Central memory CD8-positive, alpha-beta T cell (primary cell): ENCODE results near the gene CLEC7A.

Experiments
- ATAC-seq: fragments of 150-1000 bp; cut with Tn5 transposase; replicated peaks from 2 replicates; pipeline ENCODE4 v1.10.0; 2022; ENCODE audit warnings: mild to moderate bottlenecking, moderate FRiP score, moderate number of reproducible peaks; ENCODE audit not compliant: poor library complexity, severe bottlenecking; ENCODE audit errors: extremely low read depth
- DNase-seq, 2 donors: peaks; one replicate each; pipeline ENCODE4 v3.0.0; 2021; ENCODE audit warnings: low spot score in 2 of 2
- H3K27ac Mint-ChIP-seq: one replicate; pipeline ENCODE4 v1.8.0; 2022; ENCODE audit warnings: low read depth, mild to moderate bottlenecking, moderate library complexity, mixed read lengths
- H3K27me3 Mint-ChIP-seq: one replicate; pipeline ENCODE4 v1.8.0; 2022; ENCODE audit warnings: mixed read lengths
- H3K36me3 Mint-ChIP-seq: one replicate; pipeline ENCODE4 v1.8.0; 2022; ENCODE audit warnings: mild to moderate bottlenecking, moderate library complexity, mixed read lengths; ENCODE audit not compliant: insufficient read depth
- H3K4me1 Mint-ChIP-seq: one replicate; pipeline ENCODE4 v1.8.0; 2022; ENCODE audit warnings: mixed read lengths
- H3K4me3 Mint-ChIP-seq: one replicate; pipeline ENCODE4 v1.8.0; 2022; ENCODE audit warnings: mild to moderate bottlenecking, moderate library complexity, mixed read lengths
- H3K9me3 Mint-ChIP-seq: one replicate; pipeline ENCODE4 v1.8.0; 2022; ENCODE audit warnings: mixed read lengths

CLEC7A gene

GRCh38 chr12:10131111-10131690, 1.2 kb upstream of the CLEC7A start:
- no peak overlapping the region for H3K27ac Mint-ChIP-seq
- no peaks in the 10 kb centered on the region for H3K9me3 Mint-ChIP-seq
- no peaks in the 10 kb centered on the region for H3K4me1 Mint-ChIP-seq
- DNase-seq = no peak
- H3K36me3 Mint-ChIP-seq = peaks cover 3% of the 10 kb centered on the region
- ATAC-seq = no peak
- H3K27me3 Mint-ChIP-seq = peaks cover 33% of the 10 kb centered on the region
- no peak overlapping the region for H3K4me3 Mint-ChIP-seq

DNA sequence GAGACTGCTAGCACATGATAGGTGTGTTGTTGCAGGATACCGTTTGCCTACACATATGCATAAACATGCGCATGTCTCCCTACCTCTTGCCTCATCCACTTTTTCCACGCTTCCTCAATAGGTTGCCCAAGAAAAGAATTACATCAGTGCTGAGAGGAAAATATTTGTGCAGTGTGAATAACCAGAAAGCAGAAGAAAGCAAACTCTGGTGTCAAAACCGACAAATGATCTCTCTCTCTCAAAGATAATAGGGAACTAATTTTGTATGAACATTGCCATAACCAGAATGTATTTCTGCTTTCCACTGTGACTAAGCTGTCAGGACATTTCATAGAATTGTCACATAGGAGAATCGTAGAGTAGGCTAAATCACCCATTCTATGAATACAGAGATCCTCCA, 1.3 kb downstream of the CLEC7A start:
- Mint-ChIP-seq H3K4me1 (no peaks in the 10 kb centered on the region), H3K36me3 (peaks cover 1% of the 10 kb centered on the region), H3K9me3 (no peaks in the 10 kb centered on the region), H3K27ac (no peak overlapping the region), H3K27me3 (peaks cover 33% of the 10 kb centered on the region), H3K4me3 (no peak overlapping the region)
- DNase-seq = no peak
- no peak for ATAC-seq

DNA sequence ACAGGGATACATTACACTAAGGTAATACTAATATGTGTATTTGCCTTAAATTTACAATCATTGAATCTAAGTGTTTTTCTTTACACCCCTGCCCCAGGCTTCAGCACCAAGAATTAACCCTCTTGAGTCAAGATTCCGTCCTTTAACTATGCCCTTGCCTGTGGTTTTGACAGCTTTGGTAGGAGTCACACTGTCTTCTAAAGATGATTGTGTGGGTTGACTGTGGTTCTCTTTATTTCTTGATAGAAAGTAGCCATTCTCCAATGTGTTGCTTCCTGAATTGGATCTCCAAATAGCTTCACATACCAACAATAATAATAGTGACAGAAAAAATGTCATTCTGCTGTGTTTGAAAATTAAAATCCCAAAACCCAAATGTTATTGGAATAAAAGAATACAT, 3.6 kb downstream of the CLEC7A start:
- H3K4me3 Mint-ChIP-seq = no peak overlapping the region
- ATAC-seq = no peak
- H3K9me3 Mint-ChIP-seq = no peaks in the 10 kb centered on the region
- H3K36me3 Mint-ChIP-seq = peaks cover 1% of the 10 kb centered on the region
- no peaks in the 10 kb centered on the region for H3K4me1 Mint-ChIP-seq
- H3K27me3 Mint-ChIP-seq = peaks cover 33% of the 10 kb centered on the region
- no peak for DNase-seq
- no peak overlapping the region for H3K27ac Mint-ChIP-seq

GRCh38 chr12:10122689-10123088, 7.3 kb downstream of the CLEC7A start:
- Mint-ChIP-seq H3K27me3 (peaks cover 8% of the 10 kb centered on the region), H3K4me1 (no peaks in the 10 kb centered on the region), H3K9me3 (no peaks in the 10 kb centered on the region), H3K36me3 (peaks cover 1% of the 10 kb centered on the region), H3K4me3 (no peak overlapping the region), H3K27ac (no peak overlapping the region)
- ATAC-seq (no peak), DNase-seq (no peak)

GRCh38 chr12:10121278-10121677, 8.7 kb downstream of the CLEC7A start:
- ATAC-seq = no peak
- H3K36me3 Mint-ChIP-seq = no peaks in the 10 kb centered on the region
- no peaks in the 10 kb centered on the region for H3K27me3 Mint-ChIP-seq
- no peak overlapping the region for H3K27ac Mint-ChIP-seq
- H3K4me1 Mint-ChIP-seq = no peaks in the 10 kb centered on the region
- H3K9me3 Mint-ChIP-seq = no peaks in the 10 kb centered on the region
- DNase-seq = no peak
- H3K4me3 Mint-ChIP-seq = no peak overlapping the region

- no peaks in the 10 kb centered on the region for H3K27me3 Mint-ChIP-seq
- H3K9me3 Mint-ChIP-seq = no peaks in the 10 kb centered on the region
- no peaks in the 10 kb centered on the region for H3K4me1 Mint-ChIP-seq
- H3K36me3 Mint-ChIP-seq = no peaks in the 10 kb centered on the region
- no peak overlapping the region for H3K27ac Mint-ChIP-seq
- ATAC-seq (no peak), DNase-seq (no peak)
- H3K4me3 Mint-ChIP-seq = no peak overlapping the region
Measured at GRCh38 chr12:10119066-10119465, 10.9 kb downstream of the CLEC7A start.

- Mint-ChIP-seq H3K27me3 (peaks cover 23% of the 10 kb centered on the region), H3K27ac (no peak overlapping the region), H3K4me1 (no peaks in the 10 kb centered on the region), H3K36me3 (no peaks in the 10 kb centered on the region), H3K4me3 (no peak overlapping the region), H3K9me3 (no peaks in the 10 kb centered on the region)
- DNase-seq (no peak), ATAC-seq (no peak)
Measured at GRCh38 chr12:10115890-10116289, 14.1 kb downstream of the CLEC7A start.

GRCh38 chr12:10115311-10115710, 14.7 kb downstream of the CLEC7A start:
- H3K4me1 Mint-ChIP-seq = no peaks in the 10 kb centered on the region
- no peak overlapping the region for H3K27ac Mint-ChIP-seq
- H3K36me3 Mint-ChIP-seq = no peaks in the 10 kb centered on the region
- DNase-seq (no peak), ATAC-seq (no peak)
- H3K9me3 Mint-ChIP-seq = no peaks in the 10 kb centered on the region
- no peak overlapping the region for H3K4me3 Mint-ChIP-seq
- H3K27me3 Mint-ChIP-seq = peaks cover 25% of the 10 kb centered on the region

GRCh38 chr12:10113920-10114319, 16.1 kb downstream of the CLEC7A start:
- H3K36me3 Mint-ChIP-seq = no peaks in the 10 kb centered on the region
- no peaks in the 10 kb centered on the region for H3K9me3 Mint-ChIP-seq
- H3K4me1 Mint-ChIP-seq = no peaks in the 10 kb centered on the region
- ATAC-seq (no peak), DNase-seq (no peak)
- H3K4me3 Mint-ChIP-seq = no peak overlapping the region
- peaks cover 32% of the 10 kb centered on the region for H3K27me3 Mint-ChIP-seq
- H3K27ac Mint-ChIP-seq = no peak overlapping the region

- Mint-ChIP-seq H3K4me1 (no peaks in the 10 kb centered on the region), H3K27ac (no peak overlapping the region), H3K27me3 (peaks cover 41% of the 10 kb centered on the region), H3K36me3 (no peaks in the 10 kb centered on the region), H3K4me3 (no peak overlapping the region), H3K9me3 (no peaks in the 10 kb centered on the region)
- no peak for DNase-seq
- ATAC-seq = no peak
Measured at GRCh38 chr12:10113075-10113474, 16.9 kb downstream of the CLEC7A start.

- H3K4me3 Mint-ChIP-seq = no peak overlapping the region
- no peak for DNase-seq
- no peaks in the 10 kb centered on the region for H3K9me3 Mint-ChIP-seq
- no peaks in the 10 kb centered on the region for H3K36me3 Mint-ChIP-seq
- H3K4me1 Mint-ChIP-seq = no peaks in the 10 kb centered on the region
- H3K27ac Mint-ChIP-seq = no peak overlapping the region
- ATAC-seq = no peak
- peaks cover 57% of the 10 kb centered on the region for H3K27me3 Mint-ChIP-seq
Measured at GRCh38 chr12:10111451-10111850, 18.5 kb downstream of the CLEC7A start.

GRCh38 chr12:10110256-10110844, 19.6 kb downstream of the CLEC7A start:
- H3K4me1 Mint-ChIP-seq = no peaks in the 10 kb centered on the region
- ATAC-seq (no peak), DNase-seq (no peak)
- no peak overlapping the region for H3K27ac Mint-ChIP-seq
- peaks cover 68% of the 10 kb centered on the region for H3K27me3 Mint-ChIP-seq
- no peaks in the 10 kb centered on the region for H3K9me3 Mint-ChIP-seq
- H3K4me3 Mint-ChIP-seq = no peak overlapping the region
- H3K36me3 Mint-ChIP-seq = no peaks in the 10 kb centered on the region

DNA sequence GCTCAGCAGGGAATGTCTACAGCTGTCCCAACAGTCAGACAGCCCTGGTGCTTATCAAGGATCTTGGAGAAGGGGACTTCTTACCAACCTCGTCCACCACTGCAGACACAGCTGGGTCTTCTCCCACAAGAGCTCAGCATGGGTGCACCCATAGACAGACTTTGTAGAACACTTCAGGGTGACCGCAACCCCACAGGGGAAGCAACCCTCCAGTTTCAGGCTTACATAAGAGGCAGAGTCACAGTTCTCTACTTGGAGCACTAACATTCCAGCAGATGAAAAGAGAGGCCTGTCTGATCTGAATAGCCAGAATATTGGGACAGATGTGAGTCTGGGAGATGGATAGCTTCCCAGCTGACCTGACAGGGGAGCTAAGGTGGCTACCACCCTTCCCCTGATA, 27.7 kb downstream of the CLEC7A start:
- peaks cover 66% of the 10 kb centered on the region for H3K27me3 Mint-ChIP-seq
- no peak for ATAC-seq

More for the DNA sequence above, 27.7 kb downstream of the CLEC7A start:
- no peak overlapping the region for H3K4me3 Mint-ChIP-seq
- H3K4me1 Mint-ChIP-seq = no peaks in the 10 kb centered on the region
- H3K36me3 Mint-ChIP-seq = peaks cover 2% of the 10 kb centered on the region
- no peak for DNase-seq
- no peaks in the 10 kb centered on the region for H3K9me3 Mint-ChIP-seq
- H3K27ac Mint-ChIP-seq = no peak overlapping the region
